Left forelimb (tissue), 1 donor: ENCODE results near the gene ARHGAP23.
A peak's percentile ranks its signal among the peaks of the same experiment; 100 is the strongest.
"Not testable (repeated sequence)": the region's sequence is repeated elsewhere in the genome, so short reads cannot be mapped to it uniquely, and the experiment has no call there.

Experiments
- DNase-seq: peaks from one replicate; pipeline ENCODE4 v3.0.0-alpha.2; 2018; ENCODE audit warnings: low spot score

Gene ARHGAP23

GRCh38 chr17:38421871-38422827 is 6.1 kb upstream of the ARHGAP23 start:
- DNase-seq: no peak

- DNase-seq: no peak
Measured at GRCh38 chr17:38424297-38424972, 3.8 kb upstream of the ARHGAP23 start.

GRCh38 chr17:38425031-38425430 is 3.2 kb upstream of the ARHGAP23 start:
- DNase-seq: no peak

GRCh38 chr17:38425744-38426143 is 2.5 kb upstream of the ARHGAP23 start:
- DNase-seq: no peak

- DNase-seq: no peak
Measured at GRCh38 chr17:38426441-38426840, 1.8 kb upstream of the ARHGAP23 start.

GRCh38 chr17:38427160-38427949 is 909 bp upstream of the ARHGAP23 start:
- no peak for DNase-seq

GRCh38 chr17:38428643-38429371 is 543 bp downstream of the ARHGAP23 start:
- DNase-seq: no peak

- peak; percentile 59 for DNase-seq
Measured at GRCh38 chr17:38429476-38430100, 1.3 kb downstream of the ARHGAP23 start.

- no peak for DNase-seq
Measured at GRCh38 chr17:38430316-38430715, 2.1 kb downstream of the ARHGAP23 start.

GRCh38 chr17:38430822-38431221 is 2.6 kb downstream of the ARHGAP23 start:
- peak; percentile 40 for DNase-seq

- DNase-seq: peak; percentile 58
Measured at GRCh38 chr17:38431346-38432145, 3.3 kb downstream of the ARHGAP23 start.

- DNase-seq: no peak
Measured at GRCh38 chr17:38434178-38434665, 6.0 kb downstream of the ARHGAP23 start.

GRCh38 chr17:38435795-38436194 is 7.5 kb downstream of the ARHGAP23 start:
- no peak for DNase-seq

GRCh38 chr17:38436386-38436785 is 8.1 kb downstream of the ARHGAP23 start:
- no peak for DNase-seq

- DNase-seq: not testable (repeated sequence)
Measured at GRCh38 chr17:38437313-38437712, 9.0 kb downstream of the ARHGAP23 start.

GRCh38 chr17:38439436-38439835 is 11.2 kb downstream of the ARHGAP23 start:
- DNase-seq: no peak

GRCh38 chr17:38440614-38441397 is 12.5 kb downstream of the ARHGAP23 start:
- DNase-seq: no peak

GRCh38 chr17:38441429-38442061 is 13.3 kb downstream of the ARHGAP23 start:
- DNase-seq: no peak

GRCh38 chr17:38442548-38442947 is 14.3 kb downstream of the ARHGAP23 start:
- no peak for DNase-seq
